Endothelial cell of umbilical vein (primary cell): ENCODE results near the gene SIPA1. TPM values are rescaled to one million over a fixed set of nuclear protein-coding genes. Genes with fewer than 3 reads are reported as not detected.

Experiments
- BruUV-seq: library from RNA; stranded (reverse); fragments of 400-500 nt; replicated peaks from 2 replicates; lab custom pipeline; 2021; lab: Mats Ljungman, UMichigan
- CTCF ChIA-PET: fragments of 300-600, 350-600 bp; sonication (Branson Sonifier 250); formaldehyde crosslinking; loops from one replicate; lab custom pipeline; 2021; ENCODE audit warnings: antibody characterized with exemption, inconsistent platforms; lab: Charles Lee
- POLR2A ChIA-PET: fragments of 300-600, 350-600 bp; sonication (Branson Sonifier 250); formaldehyde crosslinking; loops from one replicate; lab custom pipeline; 2021; ENCODE audit warnings: antibody characterized with exemption, inconsistent platforms; lab: Charles Lee
- DNase-seq: peaks from one replicate; pipeline ENCODE4 v3.0.0-alpha.2; 2011; ENCODE audit warnings: low read depth, low spot score
- FAIRE-seq: peaks from 2 replicates; lab custom pipeline; 2011; peaks lifted over from hg19 to GRCh38; lab: Jason Lieb, UNC
- H2AFZ ChIP-seq: 2 replicates; pipeline ENCODE4 v1.6.0; 2012; ENCODE audit warnings: low read depth, low read length, control low read depth, inconsistent platforms
- H3K27ac ChIP-seq: 2 replicates; pipeline ENCODE4 v1.5.1; 2011; ENCODE audit warnings: low read depth, mild to moderate bottlenecking, control low read depth, low read length, moderate library complexity; ENCODE audit not compliant: insufficient read depth
- H3K27me3 ChIP-seq, 2 experiments: 2 replicates each; pipeline versions ENCODE4 v1.6.0 to v1.6.1; 2011; ENCODE audit warnings: low read length in 2 of 2, mixed read lengths in 1 of 2; ENCODE audit not compliant: control insufficient read depth in 2 of 2, insufficient read depth in 2 of 2
- H3K36me3 ChIP-seq, 2 experiments: 2 replicates in 1 of 2; 3 replicates in 1 of 2; pipeline ENCODE4 v1.5.1; 2011; ENCODE audit warnings: low read length in 2 of 2, mild to moderate bottlenecking in 1 of 2, moderate library complexity in 1 of 2; ENCODE audit not compliant: control insufficient read depth in 2 of 2, insufficient read depth in 2 of 2; ENCODE audit errors: extremely low read depth in 1 of 2
- H3K4me1 ChIP-seq: 3 replicates; pipeline ENCODE4 v1.5.1; 2011; ENCODE audit warnings: mild to moderate bottlenecking, low read length; ENCODE audit not compliant: control insufficient read depth, insufficient read depth; ENCODE audit errors: extremely low read depth
- H3K4me2 ChIP-seq: 2 replicates; pipeline ENCODE4 v1.6.1; 2011; ENCODE audit warnings: low read length, control low read depth, mixed read lengths; ENCODE audit not compliant: insufficient read depth
- H3K4me3 ChIP-seq, 3 experiments: fragments of 200-600 bp in 1 of 3; sonication (generic), shearing (Covaris generic) in 1 of 3; replicated peaks in 1 of 3; 2 replicates each; pipeline ENCODE4 v1.5.1; 2011 to 2016; ENCODE audit warnings: control low read depth in 3 of 3, low read length in 3 of 3, mild to moderate bottlenecking in 2 of 3, inconsistent platforms in 1 of 3, low read depth in 1 of 3, moderate library complexity in 1 of 3; ENCODE audit not compliant: insufficient read depth in 1 of 3
- H3K79me2 ChIP-seq: 2 replicates; pipeline ENCODE4 v1.6.0; 2012; ENCODE audit warnings: low read length, inconsistent platforms; ENCODE audit not compliant: control insufficient read depth, insufficient read depth
- H3K9ac ChIP-seq: replicated peaks from 2 replicates; pipeline ENCODE3; 2011; ENCODE audit warnings: low read length, control low read depth; ENCODE audit not compliant: insufficient read depth; ENCODE audit errors: extremely low read depth
- H3K9me1 ChIP-seq: replicated peaks from 3 replicates; pipeline ENCODE4 v1.6.0; 2011; ENCODE audit warnings: mild to moderate bottlenecking, low read length; ENCODE audit not compliant: control insufficient read depth, insufficient read depth; ENCODE audit errors: extremely low read depth
- H3K9me3 ChIP-seq: replicated peaks from 2 replicates; pipeline ENCODE4 v1.5.1; 2012; ENCODE audit warnings: low read length, inconsistent platforms; ENCODE audit not compliant: control insufficient read depth, insufficient read depth
- H4K20me1 ChIP-seq: replicated peaks from 2 replicates; pipeline ENCODE3; 2011; ENCODE audit warnings: mild to moderate bottlenecking, low read length; ENCODE audit not compliant: control insufficient read depth, insufficient read depth; ENCODE audit errors: extremely low read depth
- CTCF ChIP-seq, 2 donors: IDR thresholded peaks; 1 replicate in 1 of 2; 2 replicates in 1 of 2; pipeline ENCODE4 v1.5.1; 2011; ENCODE audit warnings: low read length in 2 of 2, mild to moderate bottlenecking in 2 of 2, moderate library complexity in 2 of 2, control low read depth in 1 of 2, inconsistent platforms in 1 of 2, low read depth in 1 of 2; ENCODE audit not compliant: insufficient read depth in 1 of 2; ENCODE audit errors: extremely low read depth in 1 of 2
- EZH2 ChIP-seq: IDR thresholded peaks from 2 replicates; pipeline ENCODE4 v1.6.1; 2012; ENCODE audit warnings: borderline replicate concordance, low read depth, mild to moderate bottlenecking, moderate library complexity, low read length, inconsistent platforms; ENCODE audit not compliant: severe bottlenecking
- FOS ChIP-seq: IDR thresholded peaks from 2 replicates; pipeline ENCODE4 v1.6.1; 2011; ENCODE audit warnings: mild to moderate bottlenecking, low read length, moderate library complexity, borderline replicate concordance; ENCODE audit not compliant: insufficient read depth
- GATA2 ChIP-seq: IDR thresholded peaks from 2 replicates; pipeline ENCODE4 v1.7.0; 2011; ENCODE audit warnings: low read depth, mild to moderate bottlenecking, moderate library complexity, mixed read lengths, low read length; ENCODE audit not compliant: insufficient read length, insufficient read depth
- JUN ChIP-seq: IDR thresholded peaks from 2 replicates; pipeline ENCODE4 v1.6.1; 2011; ENCODE audit warnings: borderline replicate concordance, low read depth; ENCODE audit not compliant: insufficient read length, insufficient read depth
- MAX ChIP-seq: IDR thresholded peaks from 2 replicates; pipeline ENCODE4 v1.6.1; 2011; ENCODE audit not compliant: insufficient read depth, insufficient read length
- MYC ChIP-seq: IDR thresholded peaks from one replicate; pipeline ENCODE4 v1.6.1; 2011; ENCODE audit warnings: mild to moderate bottlenecking, low read depth, low read length
- POLR2A ChIP-seq: IDR thresholded peaks from 2 replicates; pipeline ENCODE4 v1.6.1; 2012; ENCODE audit warnings: low read depth, mild to moderate bottlenecking, control low read depth, low read length
- POLR2AphosphoS5 ChIP-seq: IDR thresholded peaks from 2 replicates; pipeline ENCODE4 v1.6.1; 2012; ENCODE audit warnings: low read depth, mild to moderate bottlenecking, control low read depth, low read length, moderate library complexity; ENCODE audit not compliant: insufficient read depth
- dilution Hi-C: fragments of 300-500 bp; cut with MboI; formaldehyde crosslinking; loops from one replicate; pipeline ENCODE4 v1.15.0; 2019; ENCODE audit warnings: low sequenced_read_pairs; ENCODE audit not compliant: extremely low pct_ligation_motif_present
- intact Hi-C: fragments of 100-400 bp; cut with micrococcal nuclease; formaldehyde crosslinking; loops from one replicate; pipeline ENCODE4 v1.10.0; 2022
- polyA plus RNA-seq, 4 experiments: library from polyadenylated mRNA; depleted of rRNA in 3 of 4; stranded (reverse) in 3 of 4; unstranded in 1 of 4; fragments of >200 nt; gene quantifications; 2 replicates each; pipeline versions ENCODE4 v1.2.1 to v1.2.3, GENCODE V29; 2011 to 2012; ENCODE audit warnings: missing spikeins in 1 of 4
- total RNA-seq: library from RNA; stranded (reverse); gene quantifications from 2 replicates; pipeline ENCODE4 v1.2.3, GENCODE V29; 2021

The SIPA1 gene
- total and polyA plus RNA-seq, 2 donors (not counting 3 experiments of a cell fraction or from before 2014, with no cell fraction given), result 67.5 to 119 TPM

DNA sequence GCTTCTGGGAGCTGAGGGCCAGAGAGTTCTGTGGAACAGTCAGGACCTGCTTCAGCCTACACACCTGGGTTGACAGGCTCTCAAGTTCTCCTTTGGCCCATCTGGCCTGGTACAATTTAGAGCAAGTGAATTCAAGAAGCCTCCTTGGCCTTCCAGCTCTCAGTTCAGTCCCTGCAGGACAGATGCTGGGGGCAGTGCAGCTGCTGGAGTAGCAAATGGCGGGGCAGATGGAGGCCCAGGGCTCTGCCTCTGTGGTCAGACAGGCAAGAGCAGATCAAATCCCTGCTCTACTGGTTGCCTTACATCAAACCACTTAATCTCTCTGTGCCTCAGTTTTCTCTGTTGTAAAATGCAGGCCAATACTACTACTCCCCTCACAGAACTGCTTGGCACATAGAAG lies 33.6 kb upstream of the SIPA1 start:
- intact Hi-C loops, result no loop called here
- H3K9ac ChIP-seq, result no peak overlapping the region
- TF ChIP-seq MAX (no peak), JUN (no peak), GATA2 (no peak), POLR2AphosphoS5 (no peak), MYC (no peak), CTCF (IDR thresholded peaks at IDR 0.05; ENCODE audit: extremely low read depth in 1 of 2, insufficient read depth in 1 of 2, low read depth in 1 of 2, low read length in 2 of 2) (no peak), EZH2 (no peak), POLR2A (no peak), FOS (no peak)
- H3K4me3 ChIP-seq, result no peak overlapping the region
- ChIA-PET CTCF (interaction anchor here (0.7 to 3.4 kb wide), 3 partner anchors 10 to 253 kb away, joined by 3 to 19 read pairs (median 4); no protein-coding TSS in a partner anchor), POLR2A (interaction anchor here (1.4 kb wide), 1 partner anchor 9 kb away, joined by 4 read pairs; the partner anchor contains the start of gene MAP3K11)
- BruUV-seq, result no TSS peak
- H3K9me3 ChIP-seq, result no peaks in the 10 kb centered on the region
- peaks cover 15% of the 10 kb centered on the region for H3K4me1 ChIP-seq
- no peak overlapping the region for H3K27ac ChIP-seq
- dilution Hi-C loops, result no loop called here
- H4K20me1 ChIP-seq, result no peaks in the 10 kb centered on the region
- H3K79me2 ChIP-seq, result peaks cover 16% of the 10 kb centered on the region
- H3K9me1 ChIP-seq, result no peaks in the 10 kb centered on the region
- no peak overlapping the region for H2AFZ ChIP-seq
- peaks cover 15 to 59% of the 10 kb centered on the region in 2 experiments for H3K36me3 ChIP-seq
- FAIRE-seq (no peak), DNase-seq (no peak)
- no peaks in the 10 kb centered on the region for H3K27me3 ChIP-seq
- no peak overlapping the region for H3K4me2 ChIP-seq
